GM19240 (cell line): ENCODE data around the gene CTCF.

Source experiments
- DNase-seq: peaks from one replicate; pipeline ENCODE4 v3.0.0; 2011; ENCODE audit warnings: low spot score; ENCODE audit not compliant: insufficient read length

The CTCF gene

GRCh38 chr16:67663877-67664222 lies 101.5 kb downstream of the CTCF start:
- no peak for DNase-seq

- no peak for DNase-seq
Measured at GRCh38 chr16:67664258-67664657, 101.9 kb downstream of the CTCF start.

GRCh38 chr16:67664871-67665270 lies 102.5 kb downstream of the CTCF start:
- DNase-seq = no peak

GRCh38 chr16:67665598-67665997 lies 103.3 kb downstream of the CTCF start:
- no peak for DNase-seq

- DNase-seq = no peak
Measured at GRCh38 chr16:67666032-67666551, 103.8 kb downstream of the CTCF start.

GRCh38 chr16:67666559-67667452 lies 104.5 kb downstream of the CTCF start, which contains the start of the genes C16orf86 and ENKD1:
TSS of gene C16orf86 (plus strand) at chr16:67666814. CDS start at chr16:67666971, 157 bp downstream.
TSS of gene ENKD1 (minus strand) at chr16:67666750. CDS start at chr16:67666442, 308 bp downstream.
- DNase-seq = peak; percentile 88

- DNase-seq = no peak
Measured at GRCh38 chr16:67667453-67667816, 105.1 kb downstream of the CTCF start.

GRCh38 chr16:67667817-67668494 lies 105.6 kb downstream of the CTCF start:
- peak; percentile 96 for DNase-seq

- DNase-seq = no peak
Measured at GRCh38 chr16:67668495-67669157, 106.3 kb downstream of the CTCF start.

- DNase-seq = no peak
Measured at GRCh38 chr16:67669499-67670101, 107.3 kb downstream of the CTCF start.

GRCh38 chr16:67672306-67672705 lies 110.0 kb downstream of the CTCF start:
- DNase-seq = no peak

GRCh38 chr16:67672739-67673662 lies 110.7 kb downstream of the CTCF start:
- DNase-seq = no peak

- DNase-seq = no peak
Measured at GRCh38 chr16:67673712-67674580, 111.6 kb downstream of the CTCF start.

GRCh38 chr16:67674851-67675578 lies 112.7 kb downstream of the CTCF start:
- no peak for DNase-seq

- no peak for DNase-seq
Measured at GRCh38 chr16:67675579-67675935, 113.2 kb downstream of the CTCF start.

GRCh38 chr16:67675999-67676398 lies 113.7 kb downstream of the CTCF start:
- no peak for DNase-seq

- no peak for DNase-seq
Measured at GRCh38 chr16:67676516-67676915, 114.2 kb downstream of the CTCF start.

- DNase-seq = no peak
Measured at GRCh38 chr16:67676939-67677338, 114.6 kb downstream of the CTCF start.

GRCh38 chr16:67677712-67678111 lies 115.4 kb downstream of the CTCF start:
- DNase-seq = no peak
